OCI-LY7 (cell line): ENCODE data around the gene NCLN.

Experiments
- EZH2phosphoT487 ChIP-seq: fragments of 200-600 bp; sonication (generic); IDR thresholded peaks from 2 replicates; pipeline ENCODE4 v1.6.1; 2018; ENCODE audit warnings: low read depth, borderline replicate concordance, mild to moderate bottlenecking, mixed run types, antibody characterized with exemption, low read length, moderate library complexity, mixed read lengths
- TF ChIP-seq, protein P1 (sequence below): fragments of 200-600 bp; sonication (generic); conservative IDR thresholded peaks from 2 replicates; pipeline ENCODE4 v1.5.1; 2014; ENCODE audit warnings: mild to moderate bottlenecking, antibody characterized with exemption, low read length, moderate library complexity, mixed read lengths

DNA sequence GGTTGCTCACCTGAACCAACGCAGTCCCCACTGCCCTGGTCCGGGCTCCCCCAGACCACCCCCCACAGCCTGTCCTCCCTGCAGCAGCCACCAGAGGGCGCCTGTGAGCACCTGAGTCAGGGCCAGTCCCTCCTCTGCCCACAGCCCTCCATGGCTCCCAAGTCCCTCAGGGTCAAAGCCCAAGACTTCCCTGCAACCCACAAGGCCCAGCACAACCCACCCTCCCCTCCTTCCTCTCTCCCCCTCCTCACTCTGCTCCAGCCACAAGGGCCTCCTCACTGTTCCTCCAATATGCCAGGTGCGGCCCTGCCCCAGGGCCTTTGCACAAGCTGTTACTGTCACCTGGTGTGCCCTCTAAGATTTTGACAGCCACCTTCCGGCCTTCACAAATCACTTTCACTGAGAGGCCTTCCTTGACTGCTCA, 39.0 kb upstream of the NCLN start:
- TF ChIP-seq, protein P1, sequence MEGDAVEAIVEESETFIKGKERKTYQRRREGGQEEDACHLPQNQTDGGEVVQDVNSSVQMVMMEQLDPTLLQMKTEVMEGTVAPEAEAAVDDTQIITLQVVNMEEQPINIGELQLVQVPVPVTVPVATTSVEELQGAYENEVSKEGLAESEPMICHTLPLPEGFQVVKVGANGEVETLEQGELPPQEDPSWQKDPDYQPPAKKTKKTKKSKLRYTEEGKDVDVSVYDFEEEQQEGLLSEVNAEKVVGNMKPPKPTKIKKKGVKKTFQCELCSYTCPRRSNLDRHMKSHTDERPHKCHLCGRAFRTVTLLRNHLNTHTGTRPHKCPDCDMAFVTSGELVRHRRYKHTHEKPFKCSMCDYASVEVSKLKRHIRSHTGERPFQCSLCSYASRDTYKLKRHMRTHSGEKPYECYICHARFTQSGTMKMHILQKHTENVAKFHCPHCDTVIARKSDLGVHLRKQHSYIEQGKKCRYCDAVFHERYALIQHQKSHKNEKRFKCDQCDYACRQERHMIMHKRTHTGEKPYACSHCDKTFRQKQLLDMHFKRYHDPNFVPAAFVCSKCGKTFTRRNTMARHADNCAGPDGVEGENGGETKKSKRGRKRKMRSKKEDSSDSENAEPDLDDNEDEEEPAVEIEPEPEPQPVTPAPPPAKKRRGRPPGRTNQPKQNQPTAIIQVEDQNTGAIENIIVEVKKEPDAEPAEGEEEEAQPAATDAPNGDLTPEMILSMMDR, result peak; percentile 95
- no peak for TF ChIP-seq EZH2phosphoT487
